HUDEP-2 (cell line): Measurements from ENCODE around the gene ZBTB32.
"Not testable (repeated sequence)": the region's sequence is repeated elsewhere in the genome, so short reads cannot be mapped to it uniquely, and the experiment has no call there.

Experiments used
- DNase-seq, 76 experiments: peaks; one replicate each; lab custom pipeline; 2025; ENCODE audit not compliant: unreplicated experiment in 76 of 76; lab: John Stamatoyannopoulos, UW

The ZBTB32 gene

GRCh38 chr19:35718345-35719041 lies 14.1 kb downstream of the ZBTB32 start:
- peak in 26 of 76 experiments; percentile 12 to 83 (median 30) for DNase-seq

GRCh38 chr19:35719402-35720162 lies 15.2 kb downstream of the ZBTB32 start:
- no peak for DNase-seq

- DNase-seq, result no peak
These were observed 15.8 kb downstream of the ZBTB32 start for GRCh38 chr19:35720163-35720524.

GRCh38 chr19:35720648-35721047 lies 16.3 kb downstream of the ZBTB32 start:
- DNase-seq, result no peak

- no peak for DNase-seq
These were observed 17.0 kb downstream of the ZBTB32 start for GRCh38 chr19:35721374-35721773.

GRCh38 chr19:35722461-35722860 lies 18.1 kb downstream of the ZBTB32 start:
- no peak for DNase-seq

- no peak for DNase-seq
These were observed 18.5 kb downstream of the ZBTB32 start for GRCh38 chr19:35722897-35723296.

GRCh38 chr19:35723671-35724070 lies 19.3 kb downstream of the ZBTB32 start:
- no peak for DNase-seq

- not testable (repeated sequence) for DNase-seq
These were observed 19.8 kb downstream of the ZBTB32 start for GRCh38 chr19:35724132-35724531.

GRCh38 chr19:35724560-35724959 lies 20.2 kb downstream of the ZBTB32 start:
- no peak for DNase-seq

GRCh38 chr19:35725216-35725861 lies 21.0 kb downstream of the ZBTB32 start:
- no peak for DNase-seq

- DNase-seq, result no peak
These were observed 22.9 kb downstream of the ZBTB32 start for GRCh38 chr19:35727053-35727955.

- no peak for DNase-seq
These were observed 23.8 kb downstream of the ZBTB32 start for GRCh38 chr19:35727956-35728706.

GRCh38 chr19:35729021-35729420 lies 24.7 kb downstream of the ZBTB32 start:
- DNase-seq, result no peak

- no peak for DNase-seq
These were observed 25.4 kb downstream of the ZBTB32 start for GRCh38 chr19:35729763-35730162.

GRCh38 chr19:35730326-35730725 lies 26.0 kb downstream of the ZBTB32 start:
- DNase-seq, result no peak

- DNase-seq, result no peak
These were observed 27.0 kb downstream of the ZBTB32 start for GRCh38 chr19:35731353-35731752.

- no peak for DNase-seq
These were observed 27.5 kb downstream of the ZBTB32 start for GRCh38 chr19:35731779-35732405.

- no peak for DNase-seq
These were observed 28.3 kb downstream of the ZBTB32 start for GRCh38 chr19:35732540-35733179.
